Heart right ventricle (tissue), 16 donors: ENCODE data around the gene LCP1. TPM values are rescaled to one million over a fixed set of nuclear protein-coding genes. Genes with fewer than 3 reads are reported as not detected.

ENCODE experiments used
- ATAC-seq, 8 donors: fragments of 200-7000 bp; cut with Tn5 transposase; one replicate each; pipeline ENCODE4 v1.9.1; 2020; ENCODE audit warnings: mild to moderate bottlenecking in 8 of 8, moderate library complexity in 8 of 8, moderate number of reproducible peaks in 1 of 8
- DNase-seq, 2 donors: peaks; one replicate each; pipeline ENCODE4 v3.0.0-alpha.2; 2020
- H3K27ac ChIP-seq, 10 donors: fragments of 200-600 bp; sonication (generic) in 2 of 10; one replicate each; pipeline versions ENCODE4 v1.5.0 to v1.8.0; 2020 to 2022; ENCODE audit warnings: mild to moderate bottlenecking in 3 of 10
- H3K27me3 ChIP-seq, 7 donors: fragments of 200-600 bp; one replicate each; pipeline ENCODE4 v1.8.0; 2021 to 2022; ENCODE audit warnings: mild to moderate bottlenecking in 2 of 7
- H3K36me3 ChIP-seq, 9 donors: fragments of 200-600 bp; sonication (generic) in 1 of 9; one replicate each; pipeline versions ENCODE4 v1.5.0 to v1.8.0; 2020 to 2022; ENCODE audit warnings: mild to moderate bottlenecking in 2 of 9
- H3K4me1 ChIP-seq, 9 donors: fragments of 200-600 bp; sonication (generic) in 1 of 9; one replicate each; pipeline versions ENCODE4 v1.5.0 to v1.8.0; 2020 to 2022; ENCODE audit warnings: mild to moderate bottlenecking in 4 of 9
- H3K4me3 ChIP-seq, 10 donors: fragments of 200-600 bp; sonication (generic) in 2 of 10; one replicate each; pipeline versions ENCODE4 v1.5.0 to v1.8.0; 2020 to 2022; ENCODE audit warnings: mild to moderate bottlenecking in 7 of 10, moderate library complexity in 2 of 10
- H3K9me3 ChIP-seq, 11 donors: fragments of 200-600 bp in 10 of 11; sonication (generic) in 2 of 11; one replicate each; pipeline versions ENCODE4 v1.5.0 to v1.8.0; 2013 to 2022; ENCODE audit warnings: mild to moderate bottlenecking in 2 of 11, control low read depth in 1 of 11, moderate library complexity in 1 of 11
- WGBS, 2 donors: extraction: QIAGEN DNeasy Blood & Tissue Kit; methylation state at CpG; one replicate each; pipeline ENCODE4 v1.1.7; 2013; ENCODE audit warnings: inconsistent platforms in 1 of 2; 5-methylcytosine and 5-hydroxymethylcytosine counted together
- intact Hi-C, 10 donors: fragments of 100-400 bp; cut with DNase I; formaldehyde crosslinking; loops; one replicate each; pipeline versions ENCODE4 v1.11.1 to v1.14.2; 2022
- polyA plus RNA-seq, 2 donors: library from polyadenylated mRNA; stranded (reverse); fragments of 200-250 nt; gene quantifications; one replicate each; pipeline ENCODE4 v1.2.3, GENCODE V29; 2013
- total RNA-seq, 10 donors: library from RNA; stranded (reverse); fragmentation: NEBNext Ultra II Directional in 3 of 10; extraction: Animal tissue kit (Norgen Biotek cat#: 25700) in 3 of 10; gene quantifications; one replicate each; pipeline versions ENCODE4 v1.2.1 to v1.2.4, GENCODE V29; 2021 to 2023
- TF ChIP-seq, protein P1 (sequence below), 9 donors: fragments of 200-600 bp; sonication (generic) in 2 of 9; IDR thresholded peaks; one replicate each; pipeline versions ENCODE4 v1.5.0 to v1.8.0; 2021 to 2022; ENCODE audit warnings: antibody characterized with exemption in 9 of 9, mild to moderate bottlenecking in 5 of 9, moderate library complexity in 1 of 9
- donor health status: Arrhythmogenic right ventricular cardiomyopathy.
- donor health status: ischemic (EF 13 %, LVEDD 7.1; RV severe dilation, severe dysfunction).
- donor health status: healthy with polysubstance abuse.
- donor health status: DM: no; HTN: yes; CAD: no.
- donor health status: DM: no; HTN: no; CAD: no.
- donor health status: ischemic (EF 25% LVEDD 6.9; RV normal size, moderate dysfunction).
- donor health status: ischemic (EF 25% LVEDD 5.7; RV mildly dilated, moderate dysfunction).
- donor health status: healthy.
- donor health status: DM: yes; HTN: yes; CAD: no.
- donor health status: Ischemic cardiomyopathy.
- donor health status: ischemic (EF 35%, LVEDD 5.7; RV mildly dilated, moderate dysfunction).
- donor health status: nonischemic (EF 11% LVEDD 7.7; RV severe dilation, severe dysfunction).
- donor health status: DM: yes; HTN: yes; CAD: no.
- donor health status: PGD.
- donor health status: ischemic (EF 29% LVEDD 5.4; RV normal size, mild dysfunction).
- donor health status: nonischemic (EF 23%, LVEDD 6.1; RV moderate dilation, normal function).

LCP1 gene
- total and polyA plus RNA-seq, 12 donors: 3.2 to 127 (median 8.6) TPM

DNA sequence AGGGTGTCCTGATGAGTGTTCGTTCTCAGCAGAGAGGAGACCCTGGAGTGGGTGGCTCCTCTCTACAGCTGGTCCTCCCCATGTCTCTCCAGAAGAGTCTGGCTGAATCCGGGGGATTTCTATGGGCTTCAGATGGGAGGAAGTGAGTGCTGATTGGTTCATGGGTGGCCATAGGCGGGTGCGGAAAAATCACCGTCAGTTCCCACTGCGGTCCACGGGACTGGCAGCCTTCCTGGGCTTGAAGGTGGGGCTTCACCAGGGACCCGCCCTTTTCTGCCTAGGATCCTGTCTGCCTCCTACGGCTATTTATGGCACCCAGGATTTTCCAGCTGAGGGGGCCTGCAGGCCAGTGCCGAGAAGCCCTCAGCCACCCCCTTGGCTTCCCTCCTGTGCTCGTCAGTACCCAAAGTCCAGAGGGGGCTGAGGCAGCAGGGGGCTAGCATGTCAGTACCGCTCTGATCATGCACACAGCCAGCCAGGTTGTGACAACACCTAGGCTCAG is 95.5 kb downstream of the LCP1 start:
- no peak for DNase-seq
- Histone ChIP-seq H3K9me3 (no peaks in the 10 kb centered on the region), H3K36me3 (no peaks in the 10 kb centered on the region), H3K4me3 (no peak overlapping the region), H3K27ac (no peak overlapping the region), H3K4me1 (no peaks in the 10 kb centered on the region), H3K27me3 (peaks cover 0 to 3% (median 0%) of the 10 kb centered on the region in 7 donors)
- intact Hi-C loops: no loop called here
- no peak for ATAC-seq
- TF ChIP-seq, protein P1, sequence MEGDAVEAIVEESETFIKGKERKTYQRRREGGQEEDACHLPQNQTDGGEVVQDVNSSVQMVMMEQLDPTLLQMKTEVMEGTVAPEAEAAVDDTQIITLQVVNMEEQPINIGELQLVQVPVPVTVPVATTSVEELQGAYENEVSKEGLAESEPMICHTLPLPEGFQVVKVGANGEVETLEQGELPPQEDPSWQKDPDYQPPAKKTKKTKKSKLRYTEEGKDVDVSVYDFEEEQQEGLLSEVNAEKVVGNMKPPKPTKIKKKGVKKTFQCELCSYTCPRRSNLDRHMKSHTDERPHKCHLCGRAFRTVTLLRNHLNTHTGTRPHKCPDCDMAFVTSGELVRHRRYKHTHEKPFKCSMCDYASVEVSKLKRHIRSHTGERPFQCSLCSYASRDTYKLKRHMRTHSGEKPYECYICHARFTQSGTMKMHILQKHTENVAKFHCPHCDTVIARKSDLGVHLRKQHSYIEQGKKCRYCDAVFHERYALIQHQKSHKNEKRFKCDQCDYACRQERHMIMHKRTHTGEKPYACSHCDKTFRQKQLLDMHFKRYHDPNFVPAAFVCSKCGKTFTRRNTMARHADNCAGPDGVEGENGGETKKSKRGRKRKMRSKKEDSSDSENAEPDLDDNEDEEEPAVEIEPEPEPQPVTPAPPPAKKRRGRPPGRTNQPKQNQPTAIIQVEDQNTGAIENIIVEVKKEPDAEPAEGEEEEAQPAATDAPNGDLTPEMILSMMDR (IDR thresholded peaks at IDR 0.05): no peak
- WGBS, 2 donors: 79 to 80% methylated on average over 12 of the region's 12 CpGs

- no peak for DNase-seq
- no peak overlapping the region for H3K4me3 ChIP-seq
- 94 to 97% methylated on average over 13 of the region's 13 CpGs for WGBS, 2 donors
- peaks cover 0 to 3% (median 0%) of the 10 kb centered on the region in 7 donors for H3K27me3 ChIP-seq
- H3K36me3 ChIP-seq: no peaks in the 10 kb centered on the region
- TF ChIP-seq, protein P1 (IDR thresholded peaks at IDR 0.05): no peak
- intact Hi-C loops: no loop called here
- no peaks in the 10 kb centered on the region for H3K9me3 ChIP-seq
- ATAC-seq: no peak
- no peak overlapping the region for H3K27ac ChIP-seq
- H3K4me1 ChIP-seq: no peaks in the 10 kb centered on the region
Measured at GRCh38 chr13:46085737-46086136, 96.2 kb downstream of the LCP1 start.

- peaks cover 0 to 4% (median 0%) of the 10 kb centered on the region in 11 donors for H3K9me3 ChIP-seq
- H3K27ac ChIP-seq: no peak overlapping the region
- WGBS, 2 donors: 86 to 90% methylated on average over 5 of the region's 5 CpGs
- H3K4me1 ChIP-seq: no peaks in the 10 kb centered on the region
- DNase-seq (no peak), ATAC-seq (no peak)
- TF ChIP-seq, protein P1 (IDR thresholded peaks at IDR 0.05): no peak
- no peaks in the 10 kb centered on the region for H3K36me3 ChIP-seq
- H3K27me3 ChIP-seq: peaks cover 0 to 3% (median 0%) of the 10 kb centered on the region in 7 donors
- intact Hi-C loops: no loop called here
- no peak overlapping the region for H3K4me3 ChIP-seq
Measured at GRCh38 chr13:46082324-46082723, 99.7 kb downstream of the LCP1 start.

- no peak for DNase-seq
- no peak for ATAC-seq
- H3K36me3 ChIP-seq: no peaks in the 10 kb centered on the region
- no peaks in the 10 kb centered on the region for H3K4me1 ChIP-seq
- intact Hi-C loops: no loop called here
- no peak overlapping the region for H3K4me3 ChIP-seq
- H3K9me3 ChIP-seq: peaks cover 0 to 9% (median 0%) of the 10 kb centered on the region in 11 donors
- TF ChIP-seq, protein P1 (IDR thresholded peaks at IDR 0.05): no peak
- 70 to 74% methylated on average over 2 of the region's 2 CpGs for WGBS, 2 donors
- H3K27me3 ChIP-seq: no peaks in the 10 kb centered on the region
- H3K27ac ChIP-seq: no peak overlapping the region
Measured at GRCh38 chr13:46079770-46080169, 102.2 kb downstream of the LCP1 start.
